Fibroblast of the aortic adventitia (primary cell): ENCODE results near the gene ANO2. TPM values are rescaled to one million over a fixed set of nuclear protein-coding genes. Genes with fewer than 3 reads are reported as not detected.

Experiments used
- DNase-seq: peaks from one replicate; pipeline ENCODE4 v3.0.0-alpha.2; 2010; ENCODE audit warnings: low read depth
- H3K4me3 ChIP-seq: 2 replicates; pipeline ENCODE4 v1.5.1; 2011; ENCODE audit warnings: low read depth, mild to moderate bottlenecking, control low read depth, low read length, moderate library complexity
- small RNA-seq: library from RNA; depleted of rRNA; stranded (forward); fragments of <200 nt; gene quantifications from one replicate; pipeline ENCODE3, GENCODE V24; 2012
- total RNA-seq: library from RNA; depleted of rRNA; stranded (reverse); fragments of >200 nt; gene quantifications from 2 replicates; pipeline ENCODE4 v1.2.3, GENCODE V29; 2012; ENCODE audit warnings: low replicate concordance
- TF ChIP-seq, protein P1 (sequence below): IDR thresholded peaks from 2 replicates; pipeline ENCODE4 v1.5.1; 2011; ENCODE audit warnings: mild to moderate bottlenecking, low read length, control low read depth, inconsistent platforms; ENCODE audit not compliant: insufficient read depth

Gene ANO2
- total RNA-seq, 1 donor, result not detected

DNA sequence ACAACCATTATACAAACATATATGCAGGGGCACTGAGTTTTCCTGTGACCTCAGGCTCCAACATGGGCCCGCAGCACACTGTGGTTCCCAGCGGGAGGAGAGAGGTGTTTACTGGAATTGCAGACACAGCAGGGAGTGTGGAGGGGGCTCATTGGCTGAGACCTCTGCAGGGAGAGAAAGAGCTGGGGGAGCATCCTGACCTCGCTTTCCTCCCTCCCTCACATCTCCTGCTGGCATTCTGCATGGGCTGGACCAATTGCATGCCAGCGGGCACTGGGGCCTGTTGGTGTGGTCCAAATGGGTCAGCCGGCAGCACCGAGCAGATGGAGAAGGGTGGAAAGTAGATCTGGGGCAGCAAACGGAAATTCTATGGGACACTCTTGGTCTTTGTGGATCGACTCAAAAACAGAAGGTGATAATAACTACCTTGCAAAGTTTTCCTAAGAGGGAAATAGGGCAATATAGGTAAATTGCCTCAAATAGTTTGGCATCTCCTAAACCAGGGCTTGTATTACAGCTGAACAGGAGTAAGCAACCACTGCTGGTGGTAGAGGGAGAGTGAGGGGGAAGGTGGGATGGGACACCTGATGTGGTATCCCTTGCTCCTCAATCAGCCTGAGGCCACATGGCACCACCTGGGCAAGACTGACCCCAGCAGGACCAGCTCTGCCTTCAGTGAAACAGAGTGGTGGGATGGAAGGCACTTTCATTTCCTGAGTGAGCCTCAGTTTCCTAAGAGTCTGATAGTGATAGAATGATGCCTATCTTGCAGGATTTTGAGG, 426.3 kb downstream of the ANO2 start:
- TF ChIP-seq, protein P1, sequence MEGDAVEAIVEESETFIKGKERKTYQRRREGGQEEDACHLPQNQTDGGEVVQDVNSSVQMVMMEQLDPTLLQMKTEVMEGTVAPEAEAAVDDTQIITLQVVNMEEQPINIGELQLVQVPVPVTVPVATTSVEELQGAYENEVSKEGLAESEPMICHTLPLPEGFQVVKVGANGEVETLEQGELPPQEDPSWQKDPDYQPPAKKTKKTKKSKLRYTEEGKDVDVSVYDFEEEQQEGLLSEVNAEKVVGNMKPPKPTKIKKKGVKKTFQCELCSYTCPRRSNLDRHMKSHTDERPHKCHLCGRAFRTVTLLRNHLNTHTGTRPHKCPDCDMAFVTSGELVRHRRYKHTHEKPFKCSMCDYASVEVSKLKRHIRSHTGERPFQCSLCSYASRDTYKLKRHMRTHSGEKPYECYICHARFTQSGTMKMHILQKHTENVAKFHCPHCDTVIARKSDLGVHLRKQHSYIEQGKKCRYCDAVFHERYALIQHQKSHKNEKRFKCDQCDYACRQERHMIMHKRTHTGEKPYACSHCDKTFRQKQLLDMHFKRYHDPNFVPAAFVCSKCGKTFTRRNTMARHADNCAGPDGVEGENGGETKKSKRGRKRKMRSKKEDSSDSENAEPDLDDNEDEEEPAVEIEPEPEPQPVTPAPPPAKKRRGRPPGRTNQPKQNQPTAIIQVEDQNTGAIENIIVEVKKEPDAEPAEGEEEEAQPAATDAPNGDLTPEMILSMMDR, result no peak
- H3K4me3 ChIP-seq, result no peak overlapping the region
- no peak for DNase-seq

- DNase-seq, result no peak
- H3K4me3 ChIP-seq, result no peak overlapping the region
- TF ChIP-seq, protein P1, result no peak
Measured at GRCh38 chr12:5516371-5517241, 428.5 kb downstream of the ANO2 start.

GRCh38 chr12:5515458-5515857, 429.6 kb downstream of the ANO2 start:
- no peak for DNase-seq
- no peak overlapping the region for H3K4me3 ChIP-seq
- TF ChIP-seq, protein P1, result no peak

DNA sequence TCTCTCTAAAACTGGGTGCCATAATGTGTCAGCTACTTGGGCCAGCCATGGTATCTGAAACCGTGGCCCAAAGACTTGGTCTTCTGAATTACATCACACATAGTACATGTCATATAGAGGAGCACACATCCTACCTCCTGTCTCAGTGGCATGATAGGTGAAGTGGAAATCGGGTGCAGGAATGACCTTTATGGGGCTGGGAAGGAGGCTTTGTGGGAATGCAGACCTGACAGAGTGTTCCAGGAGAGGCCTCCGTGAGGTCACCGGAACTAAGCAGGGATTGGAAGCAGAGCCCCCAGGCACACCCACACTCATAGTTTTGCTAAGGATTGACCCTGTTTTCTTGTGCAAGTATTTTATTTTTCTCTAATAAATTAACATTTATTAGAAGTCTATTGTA, 430.5 kb downstream of the ANO2 start:
- H3K4me3 ChIP-seq, result no peak overlapping the region
- no peak for DNase-seq
- TF ChIP-seq, protein P1, result no peak

DNA sequence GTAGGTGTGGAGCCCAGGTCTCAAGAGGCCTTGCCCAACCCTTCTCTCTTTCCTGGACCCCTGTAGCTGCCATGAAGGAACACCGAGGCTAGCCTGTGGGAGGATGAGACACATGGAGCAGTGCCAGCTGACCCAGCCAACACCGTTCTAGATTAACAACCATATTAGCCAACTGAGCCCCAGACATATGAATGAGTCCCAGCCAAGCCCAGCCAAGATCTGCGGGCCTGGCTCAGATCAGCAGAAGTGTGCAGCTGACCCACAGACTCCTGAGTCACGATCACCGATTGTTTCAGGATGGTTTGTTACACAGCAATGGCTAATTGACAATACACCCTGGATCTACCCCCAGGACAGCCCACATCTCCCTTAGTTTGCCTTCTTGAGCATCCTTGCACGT, 431.0 kb downstream of the ANO2 start:
- no peak for DNase-seq
- TF ChIP-seq, protein P1, result no peak
- H3K4me3 ChIP-seq, result no peak overlapping the region

GRCh38 chr12:5513406-5513805, 431.7 kb downstream of the ANO2 start:
- no peak overlapping the region for H3K4me3 ChIP-seq
- no peak for DNase-seq
- TF ChIP-seq, protein P1, result no peak

Small RNA genes lying within 50 kb of the gene (small RNA-seq; reads per million reads assigned to genes)
- not detected for gene AC137627.1

Other genes with a start within 250 kb of the ANO2 start
- 1.4 and 4.5 TPM in 2 replicates for gene VWF, start 179.4 kb upstream of the ANO2 start, total RNA-seq